DMS114 treated with DMSO at 0.1 percent for 48 hours (cell line): Measurements from ENCODE around the gene GLRA1.
"Not testable (repeated sequence)": the region's sequence is repeated elsewhere in the genome, so short reads cannot be mapped to it uniquely, and the experiment has no call there.

ENCODE experiments used
- DNase-seq: peaks from one replicate; lab custom pipeline; 2025; ENCODE audit not compliant: unreplicated experiment; lab: John Stamatoyannopoulos, UW

The GLRA1 gene

GRCh38 chr5:151921916-151922315, 2.7 kb downstream of the GLRA1 start:
- DNase-seq, result no peak

GRCh38 chr5:151917904-151918303, 6.7 kb downstream of the GLRA1 start:
- no peak for DNase-seq

- no peak for DNase-seq
These were observed 11.2 kb downstream of the GLRA1 start for GRCh38 chr5:151913425-151913824.

GRCh38 chr5:151912360-151912759, 12.3 kb downstream of the GLRA1 start:
- DNase-seq, result no peak

DNA sequence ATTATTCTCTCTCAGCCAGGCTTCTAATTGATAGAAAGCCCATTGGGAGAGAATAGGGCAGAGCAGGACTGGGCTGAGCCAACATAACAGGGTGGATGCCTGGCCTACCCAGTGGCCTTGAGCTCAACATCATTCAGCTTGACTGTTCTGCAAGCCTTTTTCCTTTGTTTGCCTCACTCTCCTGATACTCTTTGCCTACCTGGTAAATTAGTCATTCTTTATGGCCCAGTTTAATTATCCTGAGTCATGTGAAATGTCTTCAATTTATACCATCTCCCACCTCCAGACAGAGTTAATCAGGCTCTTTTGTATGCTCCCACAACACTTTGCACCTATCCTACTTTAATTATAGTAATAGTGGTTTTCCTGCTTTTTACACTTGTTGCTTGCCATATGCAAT, 13.6 kb downstream of the GLRA1 start:
- DNase-seq, result no peak

GRCh38 chr5:151909628-151910027, 15.0 kb downstream of the GLRA1 start:
- DNase-seq, result no peak

DNA sequence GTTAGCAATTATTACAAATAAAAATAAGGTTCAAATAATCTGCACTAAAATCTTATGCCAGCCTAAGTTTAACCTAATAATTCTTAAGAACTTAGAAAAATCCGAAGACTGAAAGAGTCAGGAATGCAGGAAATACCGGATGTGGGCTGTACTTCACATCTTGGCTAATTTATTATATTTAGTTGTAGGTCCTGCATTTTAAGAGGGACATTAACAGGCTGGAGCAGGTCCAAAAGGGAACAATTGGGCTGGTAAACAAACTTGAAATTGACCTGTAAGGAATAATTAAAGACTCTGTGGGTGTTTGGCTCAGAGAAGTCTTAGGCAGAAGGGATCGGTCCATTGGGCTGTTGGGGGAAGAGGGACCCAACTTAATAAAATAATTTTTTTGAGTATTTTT, 18.4 kb downstream of the GLRA1 start:
- DNase-seq, result no peak

- DNase-seq, result no peak
These were observed 19.1 kb downstream of the GLRA1 start for GRCh38 chr5:151905557-151905961.

GRCh38 chr5:151904909-151905308, 19.7 kb downstream of the GLRA1 start:
- DNase-seq, result no peak

DNA sequence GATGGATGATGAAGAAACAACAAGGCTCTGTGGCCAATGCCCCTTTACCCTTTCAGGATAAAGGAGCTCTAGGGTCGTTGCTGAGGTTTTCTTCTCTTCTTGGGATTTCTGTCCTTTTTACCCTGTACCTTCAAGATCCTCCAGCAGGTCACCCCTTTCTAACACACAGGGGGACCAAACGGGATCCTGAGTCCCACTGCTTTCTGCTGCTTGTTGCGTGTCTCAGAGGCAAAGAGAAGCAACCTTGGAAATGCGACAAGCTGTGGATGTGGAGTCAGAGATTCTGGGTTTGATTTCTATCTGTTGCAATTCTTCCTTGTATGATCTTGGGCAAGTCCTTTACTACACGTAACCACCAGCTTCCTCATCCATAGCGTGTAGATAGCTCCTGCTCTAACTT, 20.5 kb downstream of the GLRA1 start:
- no peak for DNase-seq

DNA sequence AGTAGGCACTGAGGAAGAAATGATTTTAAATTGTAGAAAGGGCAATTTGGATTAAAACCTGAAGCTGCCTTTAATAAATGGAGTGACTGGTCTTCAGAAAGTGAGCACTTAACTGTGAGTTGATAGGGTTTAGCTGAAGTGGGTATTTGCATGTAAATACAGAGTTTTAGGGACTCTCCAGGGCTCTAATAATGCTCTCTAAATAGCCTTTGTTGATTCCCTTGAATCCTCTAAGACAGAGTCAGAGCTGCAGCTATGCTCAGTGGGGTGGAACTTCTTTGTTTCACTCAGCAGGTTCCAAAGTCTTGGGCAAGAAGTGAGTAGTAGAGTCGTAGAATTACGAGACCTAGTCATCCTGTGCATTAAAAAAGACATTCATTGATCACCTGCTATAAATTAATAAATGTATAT, 21.4 kb downstream of the GLRA1 start:
- no peak for DNase-seq

DNA sequence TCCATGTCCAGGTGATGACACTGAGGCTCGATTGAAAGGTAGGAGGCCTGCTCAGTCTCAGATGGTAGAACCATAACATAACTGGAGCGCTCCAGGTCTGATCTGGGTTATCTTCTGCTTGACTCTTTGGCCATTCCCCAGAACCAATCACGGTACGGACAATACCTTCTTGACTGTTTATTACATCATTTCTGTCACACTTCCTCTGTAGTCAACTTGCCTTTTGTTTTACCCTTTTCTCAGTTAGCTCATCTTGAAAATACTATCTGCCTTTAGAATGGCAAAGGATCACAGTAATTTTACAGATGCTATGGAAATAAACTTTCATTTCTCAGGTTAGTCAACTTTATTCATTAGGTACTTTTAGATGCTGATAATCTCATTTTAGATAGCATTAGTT, 22.4 kb downstream of the GLRA1 start:
- no peak for DNase-seq

- no peak for DNase-seq
These were observed 23.0 kb downstream of the GLRA1 start for GRCh38 chr5:151901611-151902010.

DNA sequence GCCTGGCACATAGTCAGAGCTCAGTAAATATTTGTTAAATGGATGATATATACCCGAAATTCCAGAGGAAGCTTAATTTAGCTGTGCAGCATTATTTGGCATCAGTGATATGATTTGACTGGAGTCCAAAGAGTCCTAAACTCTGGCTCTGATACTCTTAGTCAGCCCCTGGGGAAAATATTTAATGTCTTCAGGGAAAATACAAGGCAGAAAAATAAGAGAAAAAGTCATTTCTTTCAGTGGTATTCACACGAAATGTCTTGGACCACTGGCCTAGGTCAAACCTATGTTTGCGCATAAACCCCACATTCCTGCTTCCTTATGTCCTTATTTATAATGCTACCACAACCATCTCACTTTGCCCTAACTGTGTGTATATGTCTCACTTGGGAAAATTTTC, 23.8 kb downstream of the GLRA1 start:
- DNase-seq, result no peak

DNA sequence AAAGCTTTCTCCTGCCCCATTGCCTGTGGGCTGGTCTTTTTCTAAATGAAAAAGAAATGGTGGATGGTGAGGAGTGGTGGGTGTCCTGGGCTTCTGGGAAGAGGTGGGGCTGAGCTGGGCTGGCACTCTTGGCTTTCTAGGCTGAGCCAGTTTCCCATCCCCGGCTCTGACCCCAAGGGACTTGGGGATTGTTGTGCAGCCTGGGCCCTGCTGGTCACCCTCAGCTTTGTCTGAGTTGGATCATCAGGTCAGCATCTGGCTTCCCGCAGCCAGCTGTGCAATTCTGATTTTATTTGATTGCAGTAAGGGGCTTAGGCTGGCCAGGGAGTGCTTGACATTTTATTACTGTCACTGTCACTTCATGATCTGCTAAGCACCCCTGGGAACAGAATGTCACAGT, 25.3 kb downstream of the GLRA1 start:
- DNase-seq, result no peak

DNA sequence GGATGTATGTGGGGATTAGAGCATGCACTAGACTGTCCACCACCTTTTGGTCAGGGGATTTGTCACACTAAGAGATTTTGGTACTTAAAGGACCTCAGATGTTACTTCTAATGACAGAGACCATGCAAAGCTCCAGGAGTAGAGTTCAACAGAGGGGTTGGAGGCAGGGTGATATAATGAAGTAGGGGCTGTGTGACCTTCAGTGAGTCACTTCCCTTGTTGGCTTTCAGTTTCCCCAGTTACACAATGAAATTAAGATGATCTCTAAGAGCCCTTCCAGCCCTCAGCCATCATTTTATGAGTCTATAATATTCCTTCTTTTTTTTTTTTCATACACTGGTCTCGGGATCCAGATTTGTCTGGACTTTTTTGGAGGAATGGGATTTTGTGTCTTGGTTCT, 26.8 kb downstream of the GLRA1 start:
- DNase-seq, result no peak

GRCh38 chr5:151897020-151897552, 27.6 kb downstream of the GLRA1 start:
- no peak for DNase-seq

DNA sequence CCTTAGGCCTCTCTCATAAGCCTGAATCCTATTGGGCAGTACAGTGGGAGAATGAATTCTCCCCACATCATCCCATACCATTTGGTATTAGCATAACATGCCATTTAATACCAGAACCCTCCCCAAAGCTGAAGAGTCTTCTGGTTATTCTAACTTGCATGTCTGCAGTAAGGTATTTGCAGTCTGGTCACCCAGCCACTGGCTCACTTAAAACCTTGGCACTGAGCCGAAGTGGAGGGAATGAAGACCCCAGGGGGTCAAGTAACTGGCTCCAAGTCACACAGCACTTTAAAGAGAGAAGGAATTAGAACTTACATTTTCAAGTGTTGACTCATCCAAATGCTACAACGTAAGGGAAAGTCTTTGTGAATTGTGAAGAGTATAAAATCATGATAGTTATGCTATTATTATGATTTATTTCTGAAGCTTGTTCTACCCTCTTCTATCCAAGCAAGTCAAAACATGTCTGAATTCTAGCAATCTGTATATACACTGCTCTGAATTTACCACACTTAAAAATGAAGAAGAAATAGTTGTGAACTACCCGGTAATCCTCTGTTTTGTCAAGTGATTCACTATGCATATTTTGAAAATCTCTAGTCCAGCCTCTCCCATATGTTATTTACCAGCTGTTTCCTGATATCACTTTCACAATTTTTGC, 28.5 kb downstream of the GLRA1 start:
- no peak for DNase-seq

GRCh38 chr5:151895660-151896030, 29.0 kb downstream of the GLRA1 start:
- no peak for DNase-seq

DNA sequence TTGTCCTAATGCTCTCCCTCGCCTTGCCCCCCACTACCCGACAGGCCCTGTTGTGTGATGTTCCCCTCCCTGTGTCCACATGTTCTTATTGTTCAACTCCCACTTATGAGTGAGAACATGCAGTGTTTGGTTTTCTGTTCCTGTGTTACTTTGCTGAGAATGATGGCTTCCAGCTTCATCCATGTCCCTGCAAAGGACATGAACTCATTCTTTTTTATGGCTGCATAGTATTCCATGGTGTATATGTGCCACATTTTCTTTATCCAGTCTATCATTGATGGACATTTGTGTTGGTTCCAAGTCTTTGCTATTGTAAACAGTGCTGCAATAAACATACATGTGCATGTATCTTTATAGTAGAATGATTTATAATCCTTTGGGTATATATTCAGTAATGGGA, 31.2 kb downstream of the GLRA1 start:
- not testable (repeated sequence) for DNase-seq

DNA sequence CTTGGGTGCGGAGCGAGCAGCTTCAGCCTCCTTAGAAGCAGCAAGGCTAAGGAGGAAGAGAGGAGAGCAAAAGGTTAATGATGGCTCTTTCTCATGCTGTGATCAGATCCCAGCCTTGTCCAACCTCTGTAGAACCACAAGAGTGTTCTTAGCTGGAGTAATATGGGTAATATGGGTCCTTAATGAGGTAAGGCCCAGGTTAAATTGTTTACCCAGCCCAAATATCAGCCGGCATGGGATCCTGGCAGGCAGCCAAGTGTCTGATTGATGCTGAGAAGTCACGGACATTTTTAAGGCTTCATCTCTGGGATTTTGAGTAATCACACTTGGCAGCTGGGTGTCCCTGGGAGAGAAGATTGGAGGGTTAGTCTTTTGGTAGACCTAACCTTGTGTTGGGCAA, 32.3 kb downstream of the GLRA1 start:
- DNase-seq, result no peak

DNA sequence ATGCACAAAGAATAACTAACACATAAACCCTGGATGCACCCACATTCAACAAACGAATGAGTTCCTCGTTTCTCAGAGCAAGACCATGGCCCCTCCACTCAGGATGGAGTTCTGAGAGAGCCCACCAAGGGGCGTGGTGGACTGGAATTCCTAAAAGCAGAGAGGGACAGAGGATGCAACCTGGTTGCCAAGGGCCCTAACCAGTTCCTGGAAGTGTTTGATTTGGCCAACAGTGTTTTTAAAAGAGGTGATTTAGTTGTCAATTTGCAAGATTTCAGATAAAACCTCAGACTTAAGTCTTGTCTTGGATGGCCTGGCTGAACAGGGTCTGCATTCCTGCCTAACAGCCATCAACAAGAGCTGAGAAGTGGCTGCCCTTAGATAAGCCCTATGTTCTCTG, 34.4 kb downstream of the GLRA1 start:
- no peak for DNase-seq

- no peak for DNase-seq
These were observed 35.0 kb downstream of the GLRA1 start for GRCh38 chr5:151889614-151890013.
